CD8-positive, alpha-beta memory T cell (primary cell): Measurements from ENCODE around the gene DYNC2LI1. TPM values are rescaled to one million over a fixed set of nuclear protein-coding genes. Genes with fewer than 3 reads are reported as not detected.

Experiments used
- CTCF ChIA-PET: fragments of 350-600 bp; sonication (Branson Sonifier 250); formaldehyde crosslinking; loops from one replicate; lab custom pipeline; 2021; ENCODE audit warnings: antibody characterized with exemption; lab: Charles Lee
- POLR2A ChIA-PET: fragments of 350-600 bp; sonication (Branson Sonifier 250); formaldehyde crosslinking; loops from one replicate; lab custom pipeline; 2021; ENCODE audit warnings: antibody characterized with exemption; lab: Charles Lee
- DNase-seq, 5 donors: peaks; one replicate each; pipeline versions ENCODE4 v3.0.0 to v3.0.0-alpha.2; 2020 to 2022; ENCODE audit warnings: mixed read lengths in 1 of 5
- H3K27ac ChIP-seq: one replicate; pipeline ENCODE4 v1.7.0; 2013; ENCODE audit warnings: low read depth, mild to moderate bottlenecking, low read length, moderate library complexity
- H3K27me3 ChIP-seq: 2 replicates; pipeline ENCODE4 v1.7.0; 2013; ENCODE audit warnings: low read length, mild to moderate bottlenecking; ENCODE audit not compliant: insufficient read depth, poor library complexity, severe bottlenecking
- H3K36me3 ChIP-seq: 2 replicates; pipeline ENCODE4 v1.7.0; 2013; ENCODE audit warnings: mild to moderate bottlenecking, low read length, moderate library complexity; ENCODE audit not compliant: insufficient read depth
- H3K4me1 ChIP-seq: 2 replicates; pipeline ENCODE4 v1.7.0; 2013; ENCODE audit warnings: mild to moderate bottlenecking, low read length, moderate library complexity; ENCODE audit not compliant: insufficient read depth
- H3K4me3 ChIP-seq: 2 replicates; pipeline ENCODE4 v1.7.0; 2013; ENCODE audit warnings: mild to moderate bottlenecking, low read length
- H3K9me3 ChIP-seq: 2 replicates; pipeline ENCODE4 v1.7.0; 2013; ENCODE audit warnings: mild to moderate bottlenecking, low read length
- H3K27ac Mint-ChIP-seq, 8 donors: one replicate each; pipeline ENCODE4 v1.8.0; 2020 to 2021; ENCODE audit warnings: mixed read lengths in 8 of 8, mild to moderate bottlenecking in 6 of 8, inconsistent platforms in 3 of 8, moderate library complexity in 3 of 8
- H3K27me3 Mint-ChIP-seq, 2 donors: one replicate each; pipeline ENCODE4 v1.8.0; 2020 to 2021; ENCODE audit warnings: mixed read lengths in 2 of 2, mild to moderate bottlenecking in 1 of 2, moderate library complexity in 1 of 2
- H3K36me3 Mint-ChIP-seq, 3 donors: one replicate each; pipeline ENCODE4 v1.8.0; 2020 to 2021; ENCODE audit warnings: mixed read lengths in 3 of 3, inconsistent platforms in 1 of 3, mild to moderate bottlenecking in 1 of 3
- H3K4me1 Mint-ChIP-seq, 3 donors: one replicate each; pipeline ENCODE4 v1.8.0; 2020 to 2021; ENCODE audit warnings: mixed read lengths in 3 of 3, inconsistent platforms in 1 of 3, mild to moderate bottlenecking in 1 of 3
- H3K4me3 Mint-ChIP-seq, 7 donors: one replicate each; pipeline ENCODE4 v1.8.0; 2020 to 2021; ENCODE audit warnings: mixed read lengths in 7 of 7, mild to moderate bottlenecking in 6 of 7, moderate library complexity in 4 of 7, inconsistent platforms in 2 of 7
- H3K9me3 Mint-ChIP-seq, 5 donors: one replicate each; pipeline ENCODE4 v1.8.0; 2020 to 2022; ENCODE audit warnings: mixed read lengths in 5 of 5, mild to moderate bottlenecking in 3 of 5, moderate library complexity in 2 of 5, inconsistent platforms in 1 of 5
- polyA plus RNA-seq: library from polyadenylated mRNA; unstranded; fragments of 300-500 nt; fragmentation: Illumina TruSeq; gene quantifications from one replicate; pipeline ENCODE4 v1.2.3, GENCODE V29; 2021
- total RNA-seq, 2 experiments: library from RNA; stranded (reverse); gene quantifications; one replicate each; pipeline ENCODE4 v1.2.3, GENCODE V29; 2021

Gene DYNC2LI1
- total and polyA plus RNA-seq, 3 experiments from 2014 or later, result 5.3 to 14.2 (median 12.7) TPM

- H3K36me3 ChIP-seq, result no peaks in the 10 kb centered on the region
- no peak for DNase-seq
- no peaks in the 10 kb centered on the region for H3K9me3 ChIP-seq
- H3K4me1 ChIP-seq, result no peaks in the 10 kb centered on the region
- POLR2A ChIA-PET, result no interaction called here
- H3K36me3 Mint-ChIP-seq, result no peaks in the 10 kb centered on the region
- no peaks in the 10 kb centered on the region for H3K4me1 Mint-ChIP-seq
- no peaks in the 10 kb centered on the region for H3K27me3 ChIP-seq
- peaks cover 11 to 55% of the 10 kb centered on the region in 2 donors for H3K27me3 Mint-ChIP-seq
- H3K4me3 ChIP-seq, result no peak overlapping the region
- no peaks in the 10 kb centered on the region for H3K9me3 Mint-ChIP-seq
- CTCF ChIA-PET, result no interaction called here
- H3K27ac Mint-ChIP-seq, result no peak overlapping the region
- H3K4me3 Mint-ChIP-seq, result no peak overlapping the region
- no peak overlapping the region for H3K27ac ChIP-seq
Observed at GRCh38 chr2:43855292-43855691, 81.5 kb downstream of the DYNC2LI1 start.

Other genes with a start within 250 kb of the DYNC2LI1 start
- 10 to 100 TPM; 45.8 to 48.7 TPM for gene THADA, start 178.0 kb upstream of the DYNC2LI1 start, total RNA-seq
- gene THADA, start 178.0 kb upstream of the DYNC2LI1 start, polyA plus RNA-seq, result 12.2 TPM
- under 1 TPM; 0.48 to 0.49 TPM for gene PLEKHH2, start 136.8 kb upstream of the DYNC2LI1 start, total RNA-seq
- gene PLEKHH2, start 136.8 kb upstream of the DYNC2LI1 start, polyA plus RNA-seq, result not detected
- gene C1GALT1C1L, start 97.6 kb upstream of the DYNC2LI1 start, total RNA-seq, result under 1 TPM in 1 of 2 experiments, not detected in 1; 0.20 TPM
- gene C1GALT1C1L, start 97.6 kb upstream of the DYNC2LI1 start, polyA plus RNA-seq, result not detected
- not detected for gene ABCG5, start 64.8 kb downstream of the DYNC2LI1 start, total RNA-seq
- not detected for gene ABCG5, start 64.8 kb downstream of the DYNC2LI1 start, polyA plus RNA-seq
- not detected for gene ABCG8, start 64.9 kb downstream of the DYNC2LI1 start, total RNA-seq
- not detected for gene ABCG8, start 64.9 kb downstream of the DYNC2LI1 start, polyA plus RNA-seq
- 100 to 1,000 TPM; 164 to 166 TPM for gene LRPPRC, start 221.9 kb downstream of the DYNC2LI1 start, total RNA-seq
- 41.0 TPM for gene LRPPRC, start 221.9 kb downstream of the DYNC2LI1 start, polyA plus RNA-seq